ENCODE measurements around the gene SPRY4. TPM values are rescaled to one million over a fixed set of nuclear protein-coding genes. Genes with fewer than 3 reads are reported as not detected.

The SPRY4 gene
- total and polyA plus RNA-seq, 2 of the 8 experiments (the other 6 are each of a cell fraction or from before 2014, with no cell fraction given) = 59.1 to 113 TPM

DNA sequence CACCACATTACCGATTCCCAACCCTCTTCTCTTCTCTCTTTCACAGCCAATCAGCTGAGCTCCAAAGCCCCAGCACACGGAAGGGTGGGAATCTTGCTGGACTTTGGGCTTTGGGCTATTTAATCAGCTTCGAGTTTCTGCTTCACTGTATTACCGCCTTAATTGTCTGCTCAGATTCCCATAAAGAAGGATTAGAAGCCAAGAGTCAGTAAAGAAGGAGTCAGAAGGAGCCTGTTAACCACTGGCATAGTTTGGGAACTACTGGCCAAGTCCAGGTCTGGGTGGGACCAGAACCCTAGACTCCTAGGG, 4.4 kb downstream of the SPRY4 start (continued):
- TF ChIP-seq, protein P1, sequence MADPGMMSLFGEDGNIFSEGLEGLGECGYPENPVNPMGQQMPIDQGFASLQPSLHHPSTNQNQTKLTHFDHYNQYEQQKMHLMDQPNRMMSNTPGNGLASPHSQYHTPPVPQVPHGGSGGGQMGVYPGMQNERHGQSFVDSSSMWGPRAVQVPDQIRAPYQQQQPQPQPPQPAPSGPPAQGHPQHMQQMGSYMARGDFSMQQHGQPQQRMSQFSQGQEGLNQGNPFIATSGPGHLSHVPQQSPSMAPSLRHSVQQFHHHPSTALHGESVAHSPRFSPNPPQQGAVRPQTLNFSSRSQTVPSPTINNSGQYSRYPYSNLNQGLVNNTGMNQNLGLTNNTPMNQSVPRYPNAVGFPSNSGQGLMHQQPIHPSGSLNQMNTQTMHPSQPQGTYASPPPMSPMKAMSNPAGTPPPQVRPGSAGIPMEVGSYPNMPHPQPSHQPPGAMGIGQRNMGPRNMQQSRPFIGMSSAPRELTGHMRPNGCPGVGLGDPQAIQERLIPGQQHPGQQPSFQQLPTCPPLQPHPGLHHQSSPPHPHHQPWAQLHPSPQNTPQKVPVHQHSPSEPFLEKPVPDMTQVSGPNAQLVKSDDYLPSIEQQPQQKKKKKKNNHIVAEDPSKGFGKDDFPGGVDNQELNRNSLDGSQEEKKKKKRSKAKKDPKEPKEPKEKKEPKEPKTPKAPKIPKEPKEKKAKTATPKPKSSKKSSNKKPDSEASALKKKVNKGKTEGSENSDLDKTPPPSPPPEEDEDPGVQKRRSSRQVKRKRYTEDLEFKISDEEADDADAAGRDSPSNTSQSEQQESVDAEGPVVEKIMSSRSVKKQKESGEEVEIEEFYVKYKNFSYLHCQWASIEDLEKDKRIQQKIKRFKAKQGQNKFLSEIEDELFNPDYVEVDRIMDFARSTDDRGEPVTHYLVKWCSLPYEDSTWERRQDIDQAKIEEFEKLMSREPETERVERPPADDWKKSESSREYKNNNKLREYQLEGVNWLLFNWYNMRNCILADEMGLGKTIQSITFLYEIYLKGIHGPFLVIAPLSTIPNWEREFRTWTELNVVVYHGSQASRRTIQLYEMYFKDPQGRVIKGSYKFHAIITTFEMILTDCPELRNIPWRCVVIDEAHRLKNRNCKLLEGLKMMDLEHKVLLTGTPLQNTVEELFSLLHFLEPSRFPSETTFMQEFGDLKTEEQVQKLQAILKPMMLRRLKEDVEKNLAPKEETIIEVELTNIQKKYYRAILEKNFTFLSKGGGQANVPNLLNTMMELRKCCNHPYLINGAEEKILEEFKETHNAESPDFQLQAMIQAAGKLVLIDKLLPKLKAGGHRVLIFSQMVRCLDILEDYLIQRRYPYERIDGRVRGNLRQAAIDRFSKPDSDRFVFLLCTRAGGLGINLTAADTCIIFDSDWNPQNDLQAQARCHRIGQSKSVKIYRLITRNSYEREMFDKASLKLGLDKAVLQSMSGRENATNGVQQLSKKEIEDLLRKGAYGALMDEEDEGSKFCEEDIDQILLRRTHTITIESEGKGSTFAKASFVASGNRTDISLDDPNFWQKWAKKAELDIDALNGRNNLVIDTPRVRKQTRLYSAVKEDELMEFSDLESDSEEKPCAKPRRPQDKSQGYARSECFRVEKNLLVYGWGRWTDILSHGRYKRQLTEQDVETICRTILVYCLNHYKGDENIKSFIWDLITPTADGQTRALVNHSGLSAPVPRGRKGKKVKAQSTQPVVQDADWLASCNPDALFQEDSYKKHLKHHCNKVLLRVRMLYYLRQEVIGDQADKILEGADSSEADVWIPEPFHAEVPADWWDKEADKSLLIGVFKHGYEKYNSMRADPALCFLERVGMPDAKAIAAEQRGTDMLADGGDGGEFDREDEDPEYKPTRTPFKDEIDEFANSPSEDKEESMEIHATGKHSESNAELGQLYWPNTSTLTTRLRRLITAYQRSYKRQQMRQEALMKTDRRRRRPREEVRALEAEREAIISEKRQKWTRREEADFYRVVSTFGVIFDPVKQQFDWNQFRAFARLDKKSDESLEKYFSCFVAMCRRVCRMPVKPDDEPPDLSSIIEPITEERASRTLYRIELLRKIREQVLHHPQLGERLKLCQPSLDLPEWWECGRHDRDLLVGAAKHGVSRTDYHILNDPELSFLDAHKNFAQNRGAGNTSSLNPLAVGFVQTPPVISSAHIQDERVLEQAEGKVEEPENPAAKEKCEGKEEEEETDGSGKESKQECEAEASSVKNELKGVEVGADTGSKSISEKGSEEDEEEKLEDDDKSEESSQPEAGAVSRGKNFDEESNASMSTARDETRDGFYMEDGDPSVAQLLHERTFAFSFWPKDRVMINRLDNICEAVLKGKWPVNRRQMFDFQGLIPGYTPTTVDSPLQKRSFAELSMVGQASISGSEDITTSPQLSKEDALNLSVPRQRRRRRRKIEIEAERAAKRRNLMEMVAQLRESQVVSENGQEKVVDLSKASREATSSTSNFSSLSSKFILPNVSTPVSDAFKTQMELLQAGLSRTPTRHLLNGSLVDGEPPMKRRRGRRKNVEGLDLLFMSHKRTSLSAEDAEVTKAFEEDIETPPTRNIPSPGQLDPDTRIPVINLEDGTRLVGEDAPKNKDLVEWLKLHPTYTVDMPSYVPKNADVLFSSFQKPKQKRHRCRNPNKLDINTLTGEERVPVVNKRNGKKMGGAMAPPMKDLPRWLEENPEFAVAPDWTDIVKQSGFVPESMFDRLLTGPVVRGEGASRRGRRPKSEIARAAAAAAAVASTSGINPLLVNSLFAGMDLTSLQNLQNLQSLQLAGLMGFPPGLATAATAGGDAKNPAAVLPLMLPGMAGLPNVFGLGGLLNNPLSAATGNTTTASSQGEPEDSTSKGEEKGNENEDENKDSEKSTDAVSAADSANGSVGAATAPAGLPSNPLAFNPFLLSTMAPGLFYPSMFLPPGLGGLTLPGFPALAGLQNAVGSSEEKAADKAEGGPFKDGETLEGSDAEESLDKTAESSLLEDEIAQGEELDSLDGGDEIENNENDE (IDR thresholded peaks at IDR 0.05; ENCODE audit: insufficient replicate concordance, low read length) = no peak
- TF ChIP-seq POLR2A (IDR thresholded peaks at IDR 0.05; ENCODE audit: control extremely low read depth in 1 of 2, low read depth in 2 of 2, low read length in 2 of 2) = no peak

Measured in H1 (cell line).